Fibroblast of the conjunctiva (primary cell): ENCODE results near the gene AZGP1.
A peak's percentile ranks its signal among the peaks of the same experiment; 100 is the strongest.
"Not testable (repeated sequence)": the region's sequence is repeated elsewhere in the genome, so short reads cannot be mapped to it uniquely, and the experiment has no call there.

Source experiments
- DNase-seq: peaks from one replicate; pipeline ENCODE4 v3.0.0-alpha.2; 2010; ENCODE audit warnings: low read depth

Gene AZGP1

DNA sequence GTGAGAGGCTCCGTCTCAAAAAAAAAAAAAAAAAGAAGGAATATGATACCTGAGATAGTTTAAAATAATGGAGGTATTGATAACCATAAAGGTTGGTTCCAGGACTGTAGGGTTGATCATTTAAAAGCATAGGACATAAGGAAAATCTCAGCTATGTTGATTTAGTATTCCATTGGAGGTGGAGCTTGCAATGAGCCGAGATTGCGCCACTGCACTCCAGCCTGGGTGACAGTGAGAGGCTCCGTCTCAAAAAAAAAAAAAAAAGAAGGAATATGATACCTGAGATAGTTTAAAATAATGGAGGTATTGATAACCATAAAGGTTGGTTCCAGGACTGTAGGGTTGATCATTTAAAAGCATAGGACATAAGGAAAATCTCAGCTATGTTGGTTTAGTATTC is 23.2 kb downstream of the AZGP1 start:
- not testable (repeated sequence) for DNase-seq

GRCh38 chr7:99950819-99951218 is 25.0 kb downstream of the AZGP1 start:
- DNase-seq, result not testable (repeated sequence)

- no peak for DNase-seq
Measured at GRCh38 chr7:99949645-99950228, 26.1 kb downstream of the AZGP1 start.

- no peak for DNase-seq
Measured at GRCh38 chr7:99947608-99948007, 28.2 kb downstream of the AZGP1 start.

- DNase-seq, result no peak
Measured at GRCh38 chr7:99944497-99945070, 31.2 kb downstream of the AZGP1 start.

GRCh38 chr7:99943641-99944496 is 32.0 kb downstream of the AZGP1 start:
- no peak for DNase-seq

- DNase-seq, result no peak
Measured at GRCh38 chr7:99938296-99938695, 37.5 kb downstream of the AZGP1 start.

- not testable (repeated sequence) for DNase-seq
Measured at GRCh38 chr7:99935009-99935408, 40.8 kb downstream of the AZGP1 start.

DNA sequence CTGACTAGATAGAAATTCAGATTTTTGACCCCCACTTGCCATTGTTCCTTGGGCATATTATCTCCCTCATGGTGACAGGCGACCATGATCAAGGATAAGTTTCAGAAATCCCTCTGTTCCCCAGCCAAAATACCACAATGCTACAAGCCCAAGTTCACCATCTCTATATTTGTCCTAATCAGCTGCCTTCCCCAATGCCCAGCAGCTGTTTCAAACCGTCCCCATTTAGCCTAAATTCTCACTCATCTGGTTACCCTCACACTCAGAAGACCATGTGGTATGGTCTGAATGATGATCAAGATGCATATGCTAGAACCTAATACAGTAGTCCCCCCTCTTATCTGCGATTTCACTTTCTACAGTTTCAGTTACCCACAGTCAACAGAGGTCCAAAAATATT is 45.5 kb downstream of the AZGP1 start:
- DNase-seq, result no peak

GRCh38 chr7:99929730-99930053 is 46.1 kb downstream of the AZGP1 start:
- no peak for DNase-seq

- no peak for DNase-seq
Measured at GRCh38 chr7:99928994-99929729, 46.7 kb downstream of the AZGP1 start, which contains the start of gene GJC3. Gene GJC3, minus strand, starts transcription at chr7:99929620. Its CDS starts 0 bp downstream, at chr7:99929620.

GRCh38 chr7:99928188-99928587 is 47.6 kb downstream of the AZGP1 start:
- no peak for DNase-seq

DNA sequence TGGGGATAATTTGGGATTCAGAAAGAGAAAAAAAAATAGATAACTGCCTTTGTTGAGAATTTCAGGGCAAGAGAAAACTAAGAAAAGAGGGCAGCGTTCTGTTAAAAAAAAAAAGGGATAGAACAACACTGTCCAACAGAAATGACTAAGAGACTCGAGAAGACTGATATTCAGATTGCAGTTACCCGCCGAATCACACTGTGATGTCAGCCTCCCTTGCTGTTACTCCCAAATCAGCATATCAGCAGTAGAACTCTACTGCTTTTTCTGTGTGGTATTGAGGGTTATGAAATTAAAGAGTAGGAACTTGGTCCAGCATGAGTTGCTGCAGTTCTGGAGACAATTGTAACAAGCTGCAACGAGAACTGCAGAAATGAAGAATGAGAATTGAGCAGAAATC is 48.3 kb downstream of the AZGP1 start:
- DNase-seq, result no peak

- DNase-seq, result no peak
Measured at GRCh38 chr7:99926321-99926720, 49.5 kb downstream of the AZGP1 start.

DNA sequence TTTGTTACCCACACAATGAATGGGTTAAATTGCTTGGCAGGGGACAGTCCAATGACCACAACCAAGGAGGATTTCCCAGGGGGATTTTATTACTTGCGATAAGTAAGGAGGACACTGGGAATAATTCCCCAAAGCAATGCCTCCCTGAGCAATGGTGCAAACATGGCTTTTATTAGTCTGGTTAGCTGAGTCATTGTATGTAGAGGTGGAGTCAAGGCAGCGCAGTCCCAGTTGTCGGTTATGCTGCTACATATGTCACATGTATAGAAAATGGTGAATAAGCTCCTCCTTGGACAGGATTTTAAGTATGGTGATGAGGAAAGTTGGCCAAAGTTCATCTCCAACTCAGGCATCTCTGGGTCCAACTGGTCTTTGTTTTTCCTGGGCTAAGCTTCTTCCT is 52.6 kb downstream of the AZGP1 start:
- no peak for DNase-seq

DNA sequence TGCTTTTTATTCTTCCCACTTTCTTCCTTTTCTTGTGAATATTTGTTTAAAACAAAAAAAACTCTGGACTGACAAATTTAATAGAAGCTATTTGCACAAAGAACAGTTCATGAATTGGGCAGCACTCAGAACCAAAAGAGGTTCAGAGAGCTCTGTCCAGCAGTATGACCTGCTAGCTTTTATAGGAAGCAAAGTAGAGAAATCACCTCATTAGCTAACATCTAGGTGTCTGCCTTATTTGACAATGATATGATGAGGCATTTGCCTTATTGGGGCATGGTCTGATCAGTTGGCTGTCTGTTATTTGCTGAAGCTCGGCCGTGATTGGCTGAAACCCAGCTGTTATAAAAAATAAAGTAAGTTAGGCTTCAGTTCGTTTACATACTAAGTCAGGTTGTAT is 55.7 kb downstream of the AZGP1 start:
- DNase-seq, result no peak

- DNase-seq, result no peak
Measured at GRCh38 chr7:99919814-99920112, 56.1 kb downstream of the AZGP1 start.

DNA sequence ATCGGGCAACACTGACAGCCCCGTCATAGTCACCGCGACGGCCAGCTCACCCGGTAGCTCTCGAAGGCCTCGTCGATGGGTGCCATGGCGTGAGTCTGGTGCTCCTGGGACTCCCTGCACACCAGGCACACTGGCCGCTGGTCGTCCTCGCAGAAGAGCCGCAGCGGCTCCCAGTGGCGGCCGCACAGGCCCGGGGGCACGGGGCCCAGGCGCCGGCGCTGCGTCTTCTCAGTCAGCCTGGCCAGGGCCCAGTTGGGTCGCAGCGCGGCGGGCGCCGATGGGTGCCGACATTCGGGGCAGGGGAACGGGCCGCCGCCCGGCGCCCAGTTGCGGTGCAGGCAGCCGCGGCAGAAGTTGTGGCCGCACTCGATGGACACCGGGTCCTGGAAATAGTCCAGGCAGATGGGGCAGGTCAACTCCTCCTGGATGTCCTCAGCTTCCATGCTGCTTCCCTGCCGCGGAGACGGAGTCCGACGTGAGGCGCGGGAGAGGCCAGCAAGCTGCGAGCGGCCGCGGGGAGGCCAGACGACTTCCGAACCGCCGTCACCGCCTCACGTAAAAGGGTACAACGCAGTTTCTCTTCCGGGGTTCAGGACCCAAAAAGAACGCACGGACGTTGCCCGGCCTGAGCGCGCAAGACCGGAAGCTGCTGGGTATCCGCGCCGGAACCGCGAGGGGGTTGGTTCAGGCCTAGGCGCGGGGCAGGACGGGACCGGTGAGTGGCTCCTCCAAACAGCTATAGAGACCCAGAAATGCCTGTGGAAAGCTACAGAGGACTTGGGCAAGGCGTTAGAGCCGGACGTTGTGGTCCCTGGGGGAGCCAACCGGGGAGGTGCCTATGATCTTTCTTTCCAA is 56.6 kb downstream of the AZGP1 start, which contains the start of gene TRIM4:
Gene TRIM4 (minus strand): TSS at position 572 of the 855 bp plus-strand sequence. CDS start 129 bp downstream, at position 443.
- peak; percentile 82 for DNase-seq
